ENCODE results near the gene TRAF3.
"Not testable (repeated sequence)": the region's sequence is repeated elsewhere in the genome, so short reads cannot be mapped to it uniquely, and the experiment has no call there.

Gene TRAF3

GRCh38 chr14:102859911-102860310, 82.7 kb downstream of the TRAF3 start:
- ATAC-seq = no peak
- TF ChIP-seq TCF4 (CRISPR knock-in tag; IDR thresholded peaks at IDR 0.05; ENCODE audit: borderline replicate concordance) = no peak
- TF ChIP-seq CSDC2 (CRISPR knock-in tag; IDR thresholded peaks at IDR 0.05) = no peak

GRCh38 chr14:102862154-102862773, 85.0 kb downstream of the TRAF3 start:
- TF ChIP-seq ZFP30 (CRISPR knock-in tag; IDR thresholded peaks at IDR 0.05) (no peak), ZNF70 (CRISPR knock-in tag; IDR thresholded peaks at IDR 0.05) (no peak), SNAI2 (CRISPR knock-in tag; IDR thresholded peaks at IDR 0.05) (no peak), POU6F1 (CRISPR knock-in tag; IDR thresholded peaks at IDR 0.05; ENCODE audit: borderline replicate concordance, low read depth) (no peak), OSR1 (CRISPR knock-in tag; IDR thresholded peaks at IDR 0.05) (no peak), ZNF565 (CRISPR knock-in tag; conservative IDR thresholded peaks at IDR 0.05; ENCODE audit: low read depth) (no peak), RARB (CRISPR knock-in tag; IDR thresholded peaks at IDR 0.05) (no peak), TOX (CRISPR knock-in tag; IDR thresholded peaks at IDR 0.05; ENCODE audit: borderline replicate concordance) (no peak), CREB5 (CRISPR knock-in tag; IDR thresholded peaks at IDR 0.05; ENCODE audit: low read depth) (no peak), ARNTL (CRISPR knock-in tag; IDR thresholded peaks at IDR 0.05; ENCODE audit: borderline replicate concordance, low read depth) (no peak), ZNF8 (CRISPR knock-in tag; IDR thresholded peaks at IDR 0.05) (no peak), PPARA (CRISPR knock-in tag; IDR thresholded peaks at IDR 0.05; ENCODE audit: borderline replicate concordance) (no peak), BACH2 (CRISPR knock-in tag; IDR thresholded peaks at IDR 0.05; ENCODE audit: borderline replicate concordance) (no peak), CSDC2 (CRISPR knock-in tag; IDR thresholded peaks at IDR 0.05) (no peak), ISL1 (CRISPR knock-in tag; IDR thresholded peaks at IDR 0.05) (no peak), TCF4 (CRISPR knock-in tag; IDR thresholded peaks at IDR 0.05; ENCODE audit: borderline replicate concordance) (no peak)
- TF ChIP-seq, protein P1, sequence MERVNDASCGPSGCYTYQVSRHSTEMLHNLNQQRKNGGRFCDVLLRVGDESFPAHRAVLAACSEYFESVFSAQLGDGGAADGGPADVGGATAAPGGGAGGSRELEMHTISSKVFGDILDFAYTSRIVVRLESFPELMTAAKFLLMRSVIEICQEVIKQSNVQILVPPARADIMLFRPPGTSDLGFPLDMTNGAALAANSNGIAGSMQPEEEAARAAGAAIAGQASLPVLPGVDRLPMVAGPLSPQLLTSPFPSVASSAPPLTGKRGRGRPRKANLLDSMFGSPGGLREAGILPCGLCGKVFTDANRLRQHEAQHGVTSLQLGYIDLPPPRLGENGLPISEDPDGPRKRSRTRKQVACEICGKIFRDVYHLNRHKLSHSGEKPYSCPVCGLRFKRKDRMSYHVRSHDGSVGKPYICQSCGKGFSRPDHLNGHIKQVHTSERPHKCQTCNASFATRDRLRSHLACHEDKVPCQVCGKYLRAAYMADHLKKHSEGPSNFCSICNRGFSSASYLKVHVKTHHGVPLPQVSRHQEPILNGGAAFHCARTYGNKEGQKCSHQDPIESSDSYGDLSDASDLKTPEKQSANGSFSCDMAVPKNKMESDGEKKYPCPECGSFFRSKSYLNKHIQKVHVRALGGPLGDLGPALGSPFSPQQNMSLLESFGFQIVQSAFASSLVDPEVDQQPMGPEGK (CRISPR knock-in tag; IDR thresholded peaks at IDR 0.05; ENCODE audit: borderline replicate concordance) = no peak
- TF ChIP-seq, protein P2, sequence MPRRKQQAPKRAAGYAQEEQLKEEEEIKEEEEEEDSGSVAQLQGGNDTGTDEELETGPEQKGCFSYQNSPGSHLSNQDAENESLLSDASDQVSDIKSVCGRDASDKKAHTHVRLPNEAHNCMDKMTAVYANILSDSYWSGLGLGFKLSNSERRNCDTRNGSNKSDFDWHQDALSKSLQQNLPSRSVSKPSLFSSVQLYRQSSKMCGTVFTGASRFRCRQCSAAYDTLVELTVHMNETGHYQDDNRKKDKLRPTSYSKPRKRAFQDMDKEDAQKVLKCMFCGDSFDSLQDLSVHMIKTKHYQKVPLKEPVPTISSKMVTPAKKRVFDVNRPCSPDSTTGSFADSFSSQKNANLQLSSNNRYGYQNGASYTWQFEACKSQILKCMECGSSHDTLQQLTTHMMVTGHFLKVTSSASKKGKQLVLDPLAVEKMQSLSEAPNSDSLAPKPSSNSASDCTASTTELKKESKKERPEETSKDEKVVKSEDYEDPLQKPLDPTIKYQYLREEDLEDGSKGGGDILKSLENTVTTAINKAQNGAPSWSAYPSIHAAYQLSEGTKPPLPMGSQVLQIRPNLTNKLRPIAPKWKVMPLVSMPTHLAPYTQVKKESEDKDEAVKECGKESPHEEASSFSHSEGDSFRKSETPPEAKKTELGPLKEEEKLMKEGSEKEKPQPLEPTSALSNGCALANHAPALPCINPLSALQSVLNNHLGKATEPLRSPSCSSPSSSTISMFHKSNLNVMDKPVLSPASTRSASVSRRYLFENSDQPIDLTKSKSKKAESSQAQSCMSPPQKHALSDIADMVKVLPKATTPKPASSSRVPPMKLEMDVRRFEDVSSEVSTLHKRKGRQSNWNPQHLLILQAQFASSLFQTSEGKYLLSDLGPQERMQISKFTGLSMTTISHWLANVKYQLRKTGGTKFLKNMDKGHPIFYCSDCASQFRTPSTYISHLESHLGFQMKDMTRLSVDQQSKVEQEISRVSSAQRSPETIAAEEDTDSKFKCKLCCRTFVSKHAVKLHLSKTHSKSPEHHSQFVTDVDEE (CRISPR knock-in tag; IDR thresholded peaks at IDR 0.05) = no peak
- TF ChIP-seq, protein P3, sequence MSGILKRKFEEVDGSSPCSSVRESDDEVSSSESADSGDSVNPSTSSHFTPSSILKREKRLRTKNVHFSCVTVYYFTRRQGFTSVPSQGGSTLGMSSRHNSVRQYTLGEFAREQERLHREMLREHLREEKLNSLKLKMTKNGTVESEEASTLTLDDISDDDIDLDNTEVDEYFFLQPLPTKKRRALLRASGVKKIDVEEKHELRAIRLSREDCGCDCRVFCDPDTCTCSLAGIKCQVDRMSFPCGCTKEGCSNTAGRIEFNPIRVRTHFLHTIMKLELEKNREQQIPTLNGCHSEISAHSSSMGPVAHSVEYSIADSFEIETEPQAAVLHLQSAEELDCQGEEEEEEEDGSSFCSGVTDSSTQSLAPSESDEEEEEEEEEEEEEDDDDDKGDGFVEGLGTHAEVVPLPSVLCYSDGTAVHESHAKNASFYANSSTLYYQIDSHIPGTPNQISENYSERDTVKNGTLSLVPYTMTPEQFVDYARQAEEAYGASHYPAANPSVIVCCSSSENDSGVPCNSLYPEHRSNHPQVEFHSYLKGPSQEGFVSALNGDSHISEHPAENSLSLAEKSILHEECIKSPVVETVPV (CRISPR knock-in tag; IDR thresholded peaks at IDR 0.05) = no peak
- no peak for ATAC-seq

GRCh38 chr14:102863381-102863780, 86.1 kb downstream of the TRAF3 start:
- ATAC-seq = no peak
- TF ChIP-seq CREB5 (CRISPR knock-in tag; IDR thresholded peaks at IDR 0.05; ENCODE audit: low read depth) (no peak), BACH2 (CRISPR knock-in tag; IDR thresholded peaks at IDR 0.05; ENCODE audit: borderline replicate concordance) (no peak), TCF4 (CRISPR knock-in tag; IDR thresholded peaks at IDR 0.05; ENCODE audit: borderline replicate concordance) (no peak), OSR1 (CRISPR knock-in tag; IDR thresholded peaks at IDR 0.05) (no peak), CSDC2 (CRISPR knock-in tag; IDR thresholded peaks at IDR 0.05) (no peak), ZFP3 (CRISPR knock-in tag; IDR thresholded peaks at IDR 0.05) (no peak)

DNA sequence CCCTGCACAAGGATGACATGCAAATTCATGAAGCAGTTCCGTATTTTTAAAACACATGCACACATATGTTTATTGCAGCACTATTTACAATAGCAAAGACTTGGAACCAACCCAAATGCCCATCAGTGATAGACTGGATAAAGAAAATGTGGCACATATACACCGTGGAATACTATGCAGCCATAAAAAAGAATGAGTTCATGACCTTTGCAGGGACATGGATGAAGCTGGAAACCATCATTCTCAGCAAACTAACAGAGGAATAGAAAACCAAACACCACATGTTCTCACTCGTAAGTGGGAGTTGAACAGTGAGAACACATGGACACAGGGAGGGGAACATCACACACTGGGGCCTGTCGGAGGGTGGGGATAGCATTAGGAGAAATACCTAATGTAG, 88.7 kb downstream of the TRAF3 start:
- not testable (repeated sequence) for ATAC-seq

All from SK-N-SH treated with all-trans-retinoic acid at 6 μM for 48 hours (cell line).